ENCODE data around the gene CPB1.

Gene CPB1

DNA sequence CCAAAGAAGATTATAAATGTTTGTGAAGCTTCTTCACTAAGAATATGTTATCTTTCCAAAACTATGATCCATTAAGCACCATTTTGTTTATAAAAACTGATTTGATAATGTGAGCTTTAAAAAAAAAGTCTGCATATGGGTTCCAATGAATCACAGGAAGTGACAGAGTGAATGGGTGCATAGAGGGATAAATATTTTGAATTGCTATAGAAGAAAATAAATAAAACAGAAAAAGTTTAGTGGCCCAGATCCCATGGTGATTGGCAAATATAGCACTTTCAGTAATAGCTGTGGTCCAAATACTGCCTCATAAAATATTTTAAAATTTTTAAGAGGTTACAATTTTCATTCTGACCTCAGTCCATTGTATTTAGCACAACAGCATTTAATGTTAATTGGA is 56.6 kb downstream of the CPB1 start:
- no peak for DNase-seq

- DNase-seq: no peak
Observed at GRCh38 chr3:148889828-148890227, 62.2 kb downstream of the CPB1 start.

- no peak for DNase-seq
Observed at GRCh38 chr3:148896062-148896461, 68.5 kb downstream of the CPB1 start.

DNA sequence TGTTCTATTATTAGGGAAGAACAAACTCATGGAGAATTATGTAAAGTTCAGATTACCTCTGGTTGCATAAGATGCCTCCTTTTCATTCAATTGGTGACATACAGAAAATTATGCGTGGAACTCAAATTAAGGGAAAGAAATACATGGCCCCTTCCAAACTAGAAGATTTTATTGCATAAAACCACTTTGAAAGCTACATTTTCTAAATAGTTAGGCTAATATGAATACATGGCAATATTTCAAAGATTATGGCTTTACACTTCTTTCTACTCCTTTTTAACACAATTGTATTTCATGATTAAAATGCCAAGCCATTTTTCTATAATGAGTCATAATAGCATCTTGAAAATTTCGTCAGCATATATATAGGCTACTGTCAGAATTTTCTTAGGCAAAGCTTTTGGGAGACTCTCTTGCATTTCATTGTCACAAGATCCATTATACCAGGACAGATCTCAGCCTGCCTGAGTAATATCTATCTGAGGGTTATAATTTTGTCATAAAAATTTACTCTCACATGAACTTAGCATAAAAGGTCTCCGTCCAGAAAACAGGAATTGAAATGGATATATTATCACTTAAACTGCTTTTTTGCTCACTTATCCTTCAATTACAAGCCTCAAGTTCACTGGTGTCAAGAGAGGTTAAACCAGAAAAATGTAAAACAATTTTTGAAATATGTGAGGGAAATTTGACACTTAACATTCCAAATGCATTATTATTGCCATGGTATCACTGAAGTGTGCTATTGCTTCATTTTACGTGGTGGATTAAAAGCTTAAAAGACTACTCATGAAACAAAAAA is 74.6 kb downstream of the CPB1 start:
- DNase-seq: no peak

GRCh38 chr3:148903022-148903442 is 75.4 kb downstream of the CPB1 start:
- no peak for DNase-seq

GRCh38 chr3:148903941-148904340 is 76.3 kb downstream of the CPB1 start:
- DNase-seq: no peak

DNA sequence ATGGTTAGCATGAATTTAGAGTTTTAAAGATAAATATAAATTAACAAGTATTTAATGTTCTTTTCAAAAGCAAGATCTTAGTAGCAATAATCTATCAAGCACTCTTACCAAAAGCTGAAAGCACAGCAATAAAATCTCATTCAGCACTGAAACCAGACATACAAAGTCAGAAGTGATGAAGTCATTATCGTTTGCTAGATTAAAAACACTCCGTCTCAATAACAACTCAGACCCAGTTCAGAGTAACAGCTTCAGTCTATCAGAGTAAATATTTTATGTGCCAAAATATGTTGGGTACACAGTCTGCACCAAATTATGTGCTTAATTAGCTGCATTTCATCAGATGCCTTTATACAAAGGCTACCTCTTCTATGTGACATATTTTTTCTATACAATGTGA is 79.1 kb downstream of the CPB1 start:
- no peak for DNase-seq

Measured in OCI-M1 (cell line).